ENCODE measurements around the gene PSMD9.
"Not testable (repeated sequence)": the region's sequence is repeated elsewhere in the genome, so short reads cannot be mapped to it uniquely, and the experiment has no call there.

PSMD9 gene

DNA sequence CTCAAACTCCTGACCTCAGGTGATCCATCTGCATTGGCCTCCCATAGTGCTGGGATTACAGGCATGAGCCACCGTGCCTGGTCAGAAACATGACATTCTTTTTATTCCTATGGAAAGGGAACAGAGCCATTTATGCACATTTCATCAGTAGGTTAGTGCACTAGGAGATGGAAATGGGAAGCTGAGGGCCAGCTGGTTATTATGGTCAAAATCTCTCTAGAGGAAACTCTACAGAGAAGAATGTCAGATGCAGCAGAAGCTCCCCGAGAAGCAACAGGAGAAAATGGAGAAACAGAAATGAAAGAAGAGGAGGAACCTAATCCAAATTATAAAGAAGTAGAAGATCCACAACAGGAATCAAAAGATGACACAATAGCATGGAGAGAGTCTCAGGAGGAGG lies 32.5 kb downstream of the PSMD9 start:
- no peak for DNase-seq (ENCODE audit: low read depth in 1 of 2, low spot score in 1 of 2)

DNA sequence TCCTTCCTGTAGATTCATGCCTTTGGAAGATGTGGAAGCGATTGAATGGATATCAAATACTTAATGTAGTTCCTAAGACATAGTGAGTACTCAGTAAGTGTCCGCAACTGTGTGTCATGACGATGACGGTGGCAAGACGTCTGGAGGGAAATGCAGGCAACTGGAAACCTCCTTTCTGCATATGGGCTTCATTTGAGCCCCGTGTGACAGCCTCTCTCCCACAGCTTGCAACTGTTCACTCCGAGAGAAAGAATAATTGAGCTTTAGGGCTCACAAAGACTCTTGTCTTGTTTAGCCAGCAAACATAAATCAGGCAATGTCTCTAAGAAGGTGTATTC lies 36.7 kb downstream of the PSMD9 start:
- no peak for DNase-seq (ENCODE audit: low read depth in 1 of 2, low spot score in 1 of 2)

GRCh38 chr12:121926874-121927706 lies 38.5 kb downstream of the PSMD9 start:
- DNase-seq (ENCODE audit: low read depth in 1 of 2, low spot score in 1 of 2): no peak

DNA sequence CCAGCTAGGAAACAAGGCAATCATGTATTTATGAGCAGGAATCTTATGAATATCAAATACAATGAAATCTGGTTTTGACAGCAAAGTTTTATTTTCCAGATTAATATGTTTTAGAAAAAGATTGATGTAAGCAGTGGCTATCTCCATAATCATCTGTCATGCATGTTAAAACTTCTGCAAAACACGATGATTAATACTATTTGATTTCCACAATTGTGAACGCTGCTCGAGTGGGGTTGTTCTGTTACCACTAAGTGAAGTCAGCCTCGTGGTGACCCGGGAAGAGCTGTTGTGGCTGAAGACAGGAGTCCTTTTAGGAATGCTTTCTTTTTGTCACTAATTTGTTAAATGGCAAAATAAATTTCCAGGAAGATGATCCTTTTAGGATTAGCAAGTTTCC lies 39.2 kb downstream of the PSMD9 start:
- DNase-seq (ENCODE audit: low read depth in 1 of 2, low spot score in 1 of 2): no peak

- DNase-seq (ENCODE audit: low read depth in 1 of 2, low spot score in 1 of 2): not testable (repeated sequence)
Observed at GRCh38 chr12:121929545-121929944, 41.0 kb downstream of the PSMD9 start.

DNA sequence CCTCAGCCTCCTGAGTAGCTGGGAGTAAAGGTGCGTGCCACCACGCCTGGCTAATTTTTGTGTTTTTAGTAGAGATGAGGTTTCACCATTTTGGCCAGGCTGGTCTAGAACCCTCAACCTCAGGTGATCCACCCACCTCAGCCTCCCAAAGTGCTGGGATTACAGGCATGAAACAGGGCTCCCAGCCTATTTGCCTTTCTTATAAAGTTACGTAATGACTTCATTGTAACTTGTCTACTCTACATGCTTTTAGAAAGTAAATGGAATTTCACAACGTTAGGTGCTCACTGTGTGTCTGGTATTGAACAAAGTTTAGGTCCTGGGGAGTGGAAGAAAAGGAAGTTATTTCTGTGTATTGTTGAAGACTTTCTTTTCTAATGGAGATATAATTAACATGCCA lies 42.3 kb downstream of the PSMD9 start:
- DNase-seq (ENCODE audit: low read depth in 1 of 2, low spot score in 1 of 2): no peak

DNA sequence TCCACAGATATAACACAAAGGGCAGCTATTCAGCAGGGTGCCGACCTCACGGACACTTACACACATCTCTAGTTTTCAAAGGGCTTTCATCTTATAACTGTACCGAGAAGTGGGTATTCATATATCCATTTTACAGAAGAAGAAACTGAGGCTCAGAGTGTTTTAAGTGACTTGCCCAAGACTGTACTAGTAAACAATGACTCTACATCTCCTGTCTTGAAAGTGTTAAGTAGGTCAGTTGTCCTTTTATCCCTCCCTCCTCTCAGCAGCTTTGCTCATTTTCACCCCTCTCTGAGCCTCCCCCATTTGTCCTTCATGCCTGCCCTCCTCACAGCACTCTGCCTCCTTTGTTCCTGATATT lies 43.6 kb downstream of the PSMD9 start:
- no peak for DNase-seq (ENCODE audit: low read depth in 1 of 2, low spot score in 1 of 2)

- no peak for DNase-seq (ENCODE audit: low read depth in 1 of 2, low spot score in 1 of 2)
Observed at GRCh38 chr12:121932914-121933521, 44.4 kb downstream of the PSMD9 start.

GRCh38 chr12:121933522-121934308 lies 45.1 kb downstream of the PSMD9 start:
- no peak for DNase-seq (ENCODE audit: low read depth in 1 of 2, low spot score in 1 of 2)

GRCh38 chr12:121934309-121934664 lies 45.7 kb downstream of the PSMD9 start:
- DNase-seq (ENCODE audit: low read depth in 1 of 2, low spot score in 1 of 2): no peak

DNA sequence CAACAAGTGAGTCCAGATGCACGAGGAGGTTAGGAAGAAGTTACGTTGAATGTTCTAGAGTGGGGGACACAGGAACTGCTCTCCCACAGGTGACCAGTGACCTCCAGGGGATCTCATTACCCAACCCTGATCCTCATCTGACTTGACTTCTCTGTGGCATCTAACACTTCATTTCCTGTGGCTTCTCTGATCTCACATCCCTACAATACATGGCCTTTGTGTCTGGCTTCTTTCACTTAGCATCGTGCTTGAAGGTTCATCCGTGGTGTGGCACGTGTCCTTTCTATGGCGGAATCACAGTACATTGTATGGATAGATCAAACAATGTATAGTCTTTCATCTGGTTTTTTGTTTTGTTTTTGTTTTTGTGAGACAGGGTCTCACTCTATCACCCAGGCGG lies 49.1 kb downstream of the PSMD9 start:
- no peak for DNase-seq (ENCODE audit: low read depth in 1 of 2, low spot score in 1 of 2)

- DNase-seq (ENCODE audit: low read depth in 1 of 2, low spot score in 1 of 2): no peak
Observed at GRCh38 chr12:121939186-121939585, 50.6 kb downstream of the PSMD9 start.

DNA sequence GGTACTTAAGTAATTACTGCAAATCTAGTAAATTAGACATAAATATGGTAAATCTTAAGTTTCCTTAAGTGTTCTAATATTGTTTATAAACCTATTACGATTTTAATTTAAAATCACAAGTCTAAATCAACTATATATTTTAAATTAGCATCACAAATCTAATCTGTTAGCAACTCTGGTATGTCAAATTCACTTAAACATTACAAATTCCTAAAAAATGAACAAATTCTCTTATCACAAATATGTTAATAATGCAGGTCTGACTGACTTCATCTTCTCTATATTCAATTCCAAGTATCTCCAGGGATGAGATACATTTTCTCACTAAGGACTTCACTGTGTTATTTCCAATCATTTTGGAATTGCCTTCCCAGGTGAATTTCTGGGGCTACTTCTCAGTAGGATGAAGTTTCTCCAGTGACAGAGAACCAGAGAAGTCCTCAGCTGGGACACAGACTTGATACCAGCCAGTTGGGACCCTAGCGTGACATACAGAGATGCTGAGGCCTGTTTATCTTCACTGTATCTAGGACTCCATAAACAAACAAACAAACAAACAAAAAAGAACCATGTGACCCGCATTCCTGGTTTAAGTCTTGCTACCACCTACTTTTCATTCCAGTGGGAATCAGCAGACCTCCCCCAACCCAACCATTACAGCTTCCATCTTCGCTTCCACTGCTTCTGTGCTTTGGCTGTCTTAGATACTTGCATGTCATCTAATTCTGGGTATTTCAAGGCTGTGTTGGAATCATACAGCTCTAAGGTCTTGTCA lies 51.6 kb downstream of the PSMD9 start:
- no peak for DNase-seq (ENCODE audit: low read depth in 1 of 2, low spot score in 1 of 2)

GRCh38 chr12:121942145-121942718 lies 53.6 kb downstream of the PSMD9 start:
- no peak for DNase-seq (ENCODE audit: low read depth in 1 of 2, low spot score in 1 of 2)

GRCh38 chr12:121943926-121944325 lies 55.3 kb downstream of the PSMD9 start:
- DNase-seq (ENCODE audit: low read depth in 1 of 2, low spot score in 1 of 2): no peak

- no peak for DNase-seq (ENCODE audit: low read depth in 1 of 2, low spot score in 1 of 2)
Observed at GRCh38 chr12:121946313-121947025, 57.9 kb downstream of the PSMD9 start.

- DNase-seq (ENCODE audit: low read depth in 1 of 2, low spot score in 1 of 2): no peak
Observed at GRCh38 chr12:121947981-121948380, 59.4 kb downstream of the PSMD9 start.

DNA sequence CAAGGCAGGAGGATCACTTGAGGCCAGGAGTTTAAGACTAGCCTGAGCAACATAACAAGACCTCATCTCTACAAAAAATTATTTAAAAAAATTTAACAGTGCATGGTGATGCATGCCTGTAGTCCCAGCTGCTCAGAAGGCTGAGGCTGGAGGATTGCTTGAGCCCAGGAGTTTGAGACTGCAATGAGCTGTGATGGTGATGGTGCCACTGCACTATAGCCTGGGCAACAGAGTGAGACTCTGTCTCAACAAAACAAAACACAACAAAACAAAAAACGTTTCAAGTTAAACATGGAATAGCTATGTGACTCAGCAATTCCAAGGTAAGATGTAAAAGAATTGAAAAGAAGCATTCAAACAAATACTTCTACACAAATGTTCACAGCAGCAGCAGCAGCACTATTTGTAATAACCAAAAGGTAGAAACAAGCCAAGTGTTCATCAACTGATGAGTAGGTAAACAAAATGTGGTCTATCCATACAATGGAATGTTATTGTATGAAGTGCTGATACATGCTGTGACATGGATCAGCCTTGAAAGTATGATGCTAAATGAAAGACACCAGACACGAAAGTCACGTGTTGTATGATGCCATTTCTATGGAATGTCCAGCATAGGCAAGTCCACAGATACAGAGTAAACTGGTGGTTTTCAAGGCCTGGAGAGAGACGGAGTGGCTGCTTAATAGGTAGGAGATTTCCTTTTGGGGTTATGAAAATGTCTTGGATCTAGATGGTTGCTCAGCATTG lies 61.2 kb downstream of the PSMD9 start:
- DNase-seq (ENCODE audit: low read depth in 1 of 2, low spot score in 1 of 2): no peak

DNA sequence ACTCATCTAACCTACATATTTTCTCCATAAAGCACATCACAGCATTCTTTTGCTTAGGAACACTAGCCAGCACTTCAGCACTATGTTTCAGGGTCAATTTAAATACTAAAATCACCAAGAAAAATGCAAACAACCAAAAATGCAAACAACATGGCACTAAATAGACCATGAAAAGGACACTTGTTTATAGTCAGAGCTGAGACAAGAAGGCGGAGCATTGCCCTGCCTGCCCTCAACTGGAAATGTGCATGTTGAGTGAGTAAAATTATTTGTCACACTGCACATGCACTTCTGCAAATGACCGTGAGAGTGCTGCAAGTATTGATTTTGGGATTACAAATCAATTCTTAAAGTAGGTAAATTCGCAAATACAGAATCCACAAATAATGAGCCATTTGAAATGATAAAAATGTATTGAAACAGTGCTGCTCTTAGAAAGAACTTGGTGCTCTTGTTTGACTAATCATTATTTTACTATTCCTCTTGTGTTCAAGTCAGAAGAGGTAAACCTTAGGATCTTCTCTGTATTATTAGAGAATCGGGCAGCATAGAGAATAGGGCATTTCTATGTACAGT lies 64.6 kb downstream of the PSMD9 start:
- no peak for DNase-seq (ENCODE audit: low read depth in 1 of 2, low spot score in 1 of 2)

DNA sequence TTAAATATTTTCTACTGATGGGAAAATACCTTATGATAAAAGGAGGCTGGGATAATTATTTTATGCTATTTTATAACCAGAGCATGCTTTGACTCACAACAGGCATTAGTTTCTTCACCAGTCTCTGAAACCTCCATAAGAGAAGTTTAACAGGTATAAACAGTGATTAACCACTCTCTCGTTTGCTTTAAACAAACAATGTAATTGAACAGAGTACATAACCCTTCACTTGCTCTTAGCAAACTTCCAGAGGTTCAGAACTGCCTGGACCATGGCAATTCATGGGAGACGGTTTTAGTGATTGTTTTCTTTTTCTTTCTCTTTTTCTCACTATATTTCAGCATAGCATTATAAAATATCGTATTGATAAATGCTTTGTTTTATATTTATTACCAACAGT lies 65.1 kb downstream of the PSMD9 start:
- no peak for DNase-seq (ENCODE audit: low read depth in 1 of 2, low spot score in 1 of 2)
